NT2/D1 (cell line): ENCODE measurements around the gene ZNF516.

Experiments used
- YY1 ChIP-seq: IDR thresholded peaks from 2 replicates; pipeline ENCODE4 v1.6.1; 2011; ENCODE audit not compliant: insufficient read length, insufficient read depth
- ZNF274 ChIP-seq: IDR thresholded peaks from 2 replicates; pipeline ENCODE4 v1.6.1; 2011; ENCODE audit warnings: mild to moderate bottlenecking, low read depth, low read length

GRCh38 chr18:76522551-76522950 is 27.5 kb upstream of the ZNF516 start:
- TF ChIP-seq ZNF274 (no peak), YY1 (no peak)
